Measurements from ENCODE around the gene BACH2.

Gene BACH2

DNA sequence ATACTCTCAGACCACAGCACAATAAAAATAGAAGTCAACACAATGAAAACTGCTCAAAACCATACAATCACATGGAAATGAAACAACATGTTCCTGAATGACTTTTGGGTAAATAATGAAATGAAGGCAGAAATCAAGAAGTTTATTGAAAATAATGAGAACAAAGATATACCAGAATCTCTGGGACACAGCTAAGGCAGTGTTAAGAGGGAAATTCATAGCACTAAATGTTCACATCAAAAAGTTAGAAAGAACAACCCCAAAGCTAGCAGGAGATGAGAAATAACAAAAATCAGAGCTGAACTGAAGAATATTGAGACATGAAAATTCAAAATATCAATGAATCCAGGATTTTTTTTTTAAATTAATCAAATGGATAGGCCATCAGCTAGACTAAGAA is 183.3 kb downstream of the BACH2 start:
- no peak overlapping the region for H3K4me3 ChIP-seq (ENCODE audit: control insufficient read depth, low read depth, low read length)
- TF ChIP-seq, protein P1, sequence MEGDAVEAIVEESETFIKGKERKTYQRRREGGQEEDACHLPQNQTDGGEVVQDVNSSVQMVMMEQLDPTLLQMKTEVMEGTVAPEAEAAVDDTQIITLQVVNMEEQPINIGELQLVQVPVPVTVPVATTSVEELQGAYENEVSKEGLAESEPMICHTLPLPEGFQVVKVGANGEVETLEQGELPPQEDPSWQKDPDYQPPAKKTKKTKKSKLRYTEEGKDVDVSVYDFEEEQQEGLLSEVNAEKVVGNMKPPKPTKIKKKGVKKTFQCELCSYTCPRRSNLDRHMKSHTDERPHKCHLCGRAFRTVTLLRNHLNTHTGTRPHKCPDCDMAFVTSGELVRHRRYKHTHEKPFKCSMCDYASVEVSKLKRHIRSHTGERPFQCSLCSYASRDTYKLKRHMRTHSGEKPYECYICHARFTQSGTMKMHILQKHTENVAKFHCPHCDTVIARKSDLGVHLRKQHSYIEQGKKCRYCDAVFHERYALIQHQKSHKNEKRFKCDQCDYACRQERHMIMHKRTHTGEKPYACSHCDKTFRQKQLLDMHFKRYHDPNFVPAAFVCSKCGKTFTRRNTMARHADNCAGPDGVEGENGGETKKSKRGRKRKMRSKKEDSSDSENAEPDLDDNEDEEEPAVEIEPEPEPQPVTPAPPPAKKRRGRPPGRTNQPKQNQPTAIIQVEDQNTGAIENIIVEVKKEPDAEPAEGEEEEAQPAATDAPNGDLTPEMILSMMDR (IDR thresholded peaks at IDR 0.05; ENCODE audit: control insufficient read depth, insufficient read depth, low read depth, low read length, missing control alignments) = no peak
- no peak for DNase-seq (ENCODE audit: low read depth)

DNA sequence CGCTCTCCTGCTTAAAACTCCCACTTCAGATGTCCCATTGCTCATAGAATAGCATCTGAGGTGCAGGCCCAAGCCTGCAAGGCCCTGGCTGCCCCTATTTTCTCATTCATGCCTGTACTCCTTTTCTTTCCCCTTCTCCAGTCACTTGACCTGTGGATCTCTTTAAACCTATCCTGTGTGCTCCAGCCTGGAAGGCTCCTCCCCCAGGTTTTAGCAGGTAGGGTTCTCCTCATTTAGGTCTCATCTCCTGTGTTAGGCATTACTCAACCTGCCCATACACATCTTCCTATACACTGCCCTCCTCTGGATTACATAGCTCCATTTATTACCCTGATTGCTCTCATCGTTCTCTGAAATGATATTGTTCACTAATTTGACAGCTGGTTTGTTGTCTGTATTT is 185.3 kb downstream of the BACH2 start:
- H3K4me3 ChIP-seq (ENCODE audit: control insufficient read depth, low read depth, low read length) = no peak overlapping the region
- TF ChIP-seq, protein P1 (IDR thresholded peaks at IDR 0.05; ENCODE audit: control insufficient read depth, insufficient read depth, low read depth, low read length, missing control alignments) = no peak

DNA sequence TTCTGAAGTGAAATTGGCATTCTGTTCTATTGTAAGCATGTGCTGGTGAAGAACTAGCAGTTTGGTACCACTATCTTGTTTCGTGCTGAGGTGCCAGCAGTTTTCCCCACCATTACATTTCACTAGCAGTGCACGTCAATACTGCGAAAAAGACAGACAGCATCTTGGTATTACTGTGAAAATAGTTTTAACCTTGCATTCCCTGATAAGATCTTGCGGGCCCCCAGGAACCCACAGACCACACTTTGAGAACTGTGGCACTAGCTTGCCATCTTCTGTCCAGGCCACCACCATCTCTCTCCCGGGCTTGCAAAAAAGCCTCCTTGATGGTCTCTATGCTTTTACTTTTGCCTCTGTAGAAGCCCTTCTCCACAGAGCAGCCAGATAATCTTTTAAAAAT is 185.7 kb downstream of the BACH2 start:
- no peak overlapping the region for H3K4me3 ChIP-seq (ENCODE audit: control insufficient read depth, low read depth, low read length)
- TF ChIP-seq, protein P1 (IDR thresholded peaks at IDR 0.05; ENCODE audit: control insufficient read depth, insufficient read depth, low read depth, low read length, missing control alignments) = no peak
- no peak for DNase-seq (ENCODE audit: low read depth)

More for the DNA sequence above, 185.3 kb downstream of the BACH2 start:
- no peak for DNase-seq (ENCODE audit: low read depth)

DNA sequence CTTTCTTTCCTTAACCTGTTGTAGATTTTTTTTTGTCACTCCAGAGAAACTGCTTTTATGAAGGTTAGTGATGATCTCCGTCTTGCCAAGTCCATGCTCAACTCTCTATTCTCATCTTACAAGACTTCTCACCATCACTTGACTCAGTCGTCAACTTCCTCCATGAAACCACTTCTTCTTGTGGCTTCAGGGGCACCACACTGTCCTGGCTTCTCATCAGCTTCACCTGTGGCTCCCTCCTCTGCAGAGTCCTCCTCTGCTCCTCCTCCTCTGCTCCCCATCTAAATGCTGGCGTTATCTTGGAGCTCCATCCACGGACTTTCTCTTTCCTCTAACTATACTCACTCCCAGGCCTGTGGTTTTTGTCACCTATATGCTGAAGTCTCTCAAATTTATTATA is 187.5 kb downstream of the BACH2 start:
- TF ChIP-seq, protein P1 (IDR thresholded peaks at IDR 0.05; ENCODE audit: control insufficient read depth, insufficient read depth, low read depth, low read length, missing control alignments) = no peak
- no peak for DNase-seq (ENCODE audit: low read depth)
- H3K4me3 ChIP-seq (ENCODE audit: control insufficient read depth, low read depth, low read length) = no peak overlapping the region

DNA sequence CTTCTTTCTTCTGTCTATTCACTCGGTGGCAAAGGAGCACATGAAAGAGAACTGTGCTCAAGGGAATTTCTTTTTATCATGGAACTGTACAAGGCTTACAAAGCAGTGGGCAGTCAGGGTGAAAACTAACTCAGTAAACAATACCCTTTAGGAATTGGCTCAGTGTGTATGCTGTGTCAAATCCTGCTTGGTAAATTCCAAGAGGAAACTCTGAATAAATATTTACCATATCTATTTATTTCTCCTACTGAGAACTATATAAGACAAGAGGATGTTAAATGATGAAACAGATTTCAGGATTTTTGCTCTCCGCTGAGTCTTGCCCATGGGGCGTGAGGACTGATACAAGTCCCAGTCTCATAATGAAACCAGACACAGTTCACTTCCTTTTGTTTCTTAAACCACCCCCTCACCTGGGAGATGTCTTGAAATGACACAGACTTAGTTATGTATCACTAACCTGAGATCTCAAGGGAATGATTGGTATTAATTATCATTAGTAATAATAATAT is 188.8 kb downstream of the BACH2 start:
- no peak overlapping the region for H3K4me3 ChIP-seq (ENCODE audit: control insufficient read depth, low read depth, low read length)
- no peak for DNase-seq (ENCODE audit: low read depth)

DNA sequence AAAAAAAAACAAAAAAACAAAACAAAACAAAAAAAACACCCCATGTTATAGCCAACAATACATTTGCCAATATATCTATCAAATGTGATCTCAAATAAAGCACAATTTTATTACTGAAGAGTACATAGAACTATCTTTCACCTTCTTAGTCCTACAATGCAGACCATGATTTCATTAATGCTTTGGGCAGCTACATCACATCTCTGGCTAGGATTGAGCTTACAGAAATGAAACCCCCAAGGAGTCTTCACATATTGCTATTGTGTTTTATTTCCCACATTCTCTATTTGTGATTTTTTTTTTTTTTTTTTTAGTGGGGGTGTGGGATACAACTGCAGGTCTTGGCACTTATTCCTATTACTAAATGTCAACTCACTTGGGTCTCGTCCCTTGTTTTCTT is 189.3 kb downstream of the BACH2 start:
- TF ChIP-seq, protein P1 (IDR thresholded peaks at IDR 0.05; ENCODE audit: control insufficient read depth, insufficient read depth, low read depth, low read length, missing control alignments) = no peak
- no peak for DNase-seq (ENCODE audit: low read depth)
- no peak overlapping the region for H3K4me3 ChIP-seq (ENCODE audit: control insufficient read depth, low read depth, low read length)

More for the DNA sequence above, 188.8 kb downstream of the BACH2 start:
- TF ChIP-seq, protein P1 (IDR thresholded peaks at IDR 0.05; ENCODE audit: control insufficient read depth, insufficient read depth, low read depth, low read length, missing control alignments) = no peak

DNA sequence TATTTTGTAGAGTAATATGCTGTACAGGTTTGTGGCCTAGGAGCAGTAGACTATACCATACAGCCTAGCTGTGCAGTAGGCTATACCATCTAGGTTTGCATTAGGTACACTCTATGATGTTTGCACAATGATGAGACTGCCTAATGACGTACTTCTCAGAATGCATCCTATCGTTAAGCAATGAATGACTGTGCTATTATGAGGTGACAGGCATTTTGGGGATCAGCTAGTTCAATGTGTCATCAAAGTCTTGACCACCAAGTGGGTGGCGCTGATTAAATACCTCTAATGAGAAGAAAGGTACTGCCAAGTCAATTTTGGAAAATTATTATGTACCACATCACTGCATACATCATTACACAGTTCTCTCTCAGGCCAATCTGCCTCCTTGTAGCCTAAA is 190.2 kb downstream of the BACH2 start:
- H3K4me3 ChIP-seq (ENCODE audit: control insufficient read depth, low read depth, low read length) = no peak overlapping the region
- TF ChIP-seq, protein P1 (IDR thresholded peaks at IDR 0.05; ENCODE audit: control insufficient read depth, insufficient read depth, low read depth, low read length, missing control alignments) = no peak
- DNase-seq (ENCODE audit: low read depth) = no peak

Measured in AG09309 (cell line).